Activated CD4-positive, CD25-positive, alpha-beta regulatory T cell treated with anti-CD3 and anti-CD28 coated beads, Interleukin-2, amount 50 U/mL, for 16 hours (primary cell): ENCODE data around the gene SS18L1.

Experiments
- DNase-seq: peaks from one replicate; pipeline ENCODE4 v3.0.0-alpha.2; 2020; ENCODE audit warnings: low read depth, low spot score

Gene SS18L1

GRCh38 chr20:62156592-62157386 is 13.2 kb downstream of the SS18L1 start:
- DNase-seq = peak; percentile 48

GRCh38 chr20:62157387-62158087 is 14.0 kb downstream of the SS18L1 start:
- no peak for DNase-seq

GRCh38 chr20:62158088-62158400 is 14.5 kb downstream of the SS18L1 start:
- no peak for DNase-seq

GRCh38 chr20:62158541-62158940 is 15.0 kb downstream of the SS18L1 start:
- no peak for DNase-seq

GRCh38 chr20:62159052-62159451 is 15.5 kb downstream of the SS18L1 start:
- DNase-seq = no peak

GRCh38 chr20:62159839-62160238 is 16.3 kb downstream of the SS18L1 start:
- no peak for DNase-seq

GRCh38 chr20:62160253-62160652 is 16.7 kb downstream of the SS18L1 start:
- DNase-seq = no peak

- DNase-seq = no peak
These were observed 17.3 kb downstream of the SS18L1 start for GRCh38 chr20:62160876-62161275.

- DNase-seq = no peak
These were observed 17.8 kb downstream of the SS18L1 start for GRCh38 chr20:62161347-62161746.

- no peak for DNase-seq
These were observed 19.4 kb downstream of the SS18L1 start for GRCh38 chr20:62162765-62163484.

GRCh38 chr20:62163485-62163865 is 19.9 kb downstream of the SS18L1 start:
- DNase-seq = no peak

GRCh38 chr20:62163986-62164762 is 20.6 kb downstream of the SS18L1 start:
- no peak for DNase-seq

GRCh38 chr20:62164879-62165761 is 21.6 kb downstream of the SS18L1 start:
- DNase-seq = no peak

- DNase-seq = no peak
These were observed 22.3 kb downstream of the SS18L1 start for GRCh38 chr20:62165762-62166399.

GRCh38 chr20:62167474-62167873 is 23.9 kb downstream of the SS18L1 start:
- no peak for DNase-seq

- no peak for DNase-seq
These were observed 24.5 kb downstream of the SS18L1 start for GRCh38 chr20:62168061-62168460.

GRCh38 chr20:62168890-62169435 is 25.4 kb downstream of the SS18L1 start:
- DNase-seq = no peak

- no peak for DNase-seq
These were observed 27.0 kb downstream of the SS18L1 start for GRCh38 chr20:62170536-62170935.

GRCh38 chr20:62171245-62171644 is 27.7 kb downstream of the SS18L1 start:
- no peak for DNase-seq

- DNase-seq = no peak
These were observed 29.1 kb downstream of the SS18L1 start for GRCh38 chr20:62172666-62173065.
